Thyroid gland (tissue), 4 donors: ENCODE results near the gene ARHGAP8.

Source experiments
- POLR2A ChIP-seq, 2 donors: fragments of 450-650 bp; IDR thresholded peaks; one replicate each; pipeline ENCODE4 v1.6.1; 2017; ENCODE audit warnings: antibody characterized with exemption in 2 of 2, mild to moderate bottlenecking in 2 of 2, moderate library complexity in 1 of 2
- TF ChIP-seq, protein P1 (sequence below), 6 experiments: fragments of 200-600 bp in 3 of 6; fragments of 450-650 bp in 3 of 6; sonication (generic) in 3 of 6; IDR thresholded peaks; one replicate each; pipeline ENCODE4 v1.5.1; 2016 to 2019; ENCODE audit warnings: antibody characterized with exemption in 6 of 6, mild to moderate bottlenecking in 2 of 6, inconsistent platforms in 1 of 6, moderate library complexity in 1 of 6

GRCh38 chr22:44740307-44740706 lies 12.1 kb upstream of the ARHGAP8 start:
- TF ChIP-seq, protein P1, sequence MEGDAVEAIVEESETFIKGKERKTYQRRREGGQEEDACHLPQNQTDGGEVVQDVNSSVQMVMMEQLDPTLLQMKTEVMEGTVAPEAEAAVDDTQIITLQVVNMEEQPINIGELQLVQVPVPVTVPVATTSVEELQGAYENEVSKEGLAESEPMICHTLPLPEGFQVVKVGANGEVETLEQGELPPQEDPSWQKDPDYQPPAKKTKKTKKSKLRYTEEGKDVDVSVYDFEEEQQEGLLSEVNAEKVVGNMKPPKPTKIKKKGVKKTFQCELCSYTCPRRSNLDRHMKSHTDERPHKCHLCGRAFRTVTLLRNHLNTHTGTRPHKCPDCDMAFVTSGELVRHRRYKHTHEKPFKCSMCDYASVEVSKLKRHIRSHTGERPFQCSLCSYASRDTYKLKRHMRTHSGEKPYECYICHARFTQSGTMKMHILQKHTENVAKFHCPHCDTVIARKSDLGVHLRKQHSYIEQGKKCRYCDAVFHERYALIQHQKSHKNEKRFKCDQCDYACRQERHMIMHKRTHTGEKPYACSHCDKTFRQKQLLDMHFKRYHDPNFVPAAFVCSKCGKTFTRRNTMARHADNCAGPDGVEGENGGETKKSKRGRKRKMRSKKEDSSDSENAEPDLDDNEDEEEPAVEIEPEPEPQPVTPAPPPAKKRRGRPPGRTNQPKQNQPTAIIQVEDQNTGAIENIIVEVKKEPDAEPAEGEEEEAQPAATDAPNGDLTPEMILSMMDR (IDR thresholded peaks at IDR 0.05), result no peak
- TF ChIP-seq POLR2A (IDR thresholded peaks at IDR 0.05), result no peak
